Activated CD4-positive, alpha-beta T cell treated with anti-CD3 and anti-CD28 coated beads for 24 hours (primary cell): ENCODE data around the gene CCDC12.

Experiments used
- DNase-seq, 2 donors: peaks; one replicate each; pipeline ENCODE4 v3.0.0-alpha.2; 2020; ENCODE audit warnings: low read depth in 2 of 2

CCDC12 gene

DNA sequence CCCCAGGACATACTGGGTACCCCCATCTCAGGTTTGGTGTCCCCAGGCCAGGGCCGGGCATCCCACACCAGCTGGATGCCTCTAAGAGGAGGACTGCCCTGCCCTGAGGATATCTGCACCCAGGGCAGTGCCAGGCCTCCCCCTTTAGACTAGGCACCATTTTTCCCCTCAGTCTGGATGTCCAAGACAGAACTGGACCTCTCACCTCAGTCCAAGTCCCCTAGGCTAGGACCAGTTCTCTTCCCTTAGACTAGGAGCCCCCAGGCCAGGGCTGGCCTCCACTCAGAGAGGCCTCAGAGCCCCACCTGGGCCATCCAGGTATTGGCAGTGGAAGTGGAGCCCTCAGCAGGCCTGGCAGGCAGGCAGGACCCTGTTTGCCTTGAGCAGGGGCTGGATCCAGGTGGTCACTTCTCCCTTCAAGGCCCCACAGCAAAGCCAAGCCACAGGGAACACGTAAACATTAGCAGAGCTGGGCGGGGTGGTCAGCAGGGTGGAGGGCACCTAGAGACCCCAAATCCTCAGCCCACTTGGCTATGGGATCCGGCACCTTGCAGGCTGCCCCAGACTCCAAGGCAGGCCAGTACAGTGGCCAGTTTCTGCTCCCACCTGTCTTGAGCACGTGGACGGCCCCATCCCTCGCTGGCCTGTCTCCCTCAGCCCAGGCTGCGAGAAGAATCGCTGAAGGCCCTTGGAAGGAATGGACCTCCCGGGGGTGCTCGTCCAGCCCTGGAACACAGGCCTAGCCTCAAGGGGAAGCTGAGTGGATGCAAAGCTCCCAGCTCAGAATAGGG is 70.7 kb downstream of the CCDC12 start:
- DNase-seq: no peak

DNA sequence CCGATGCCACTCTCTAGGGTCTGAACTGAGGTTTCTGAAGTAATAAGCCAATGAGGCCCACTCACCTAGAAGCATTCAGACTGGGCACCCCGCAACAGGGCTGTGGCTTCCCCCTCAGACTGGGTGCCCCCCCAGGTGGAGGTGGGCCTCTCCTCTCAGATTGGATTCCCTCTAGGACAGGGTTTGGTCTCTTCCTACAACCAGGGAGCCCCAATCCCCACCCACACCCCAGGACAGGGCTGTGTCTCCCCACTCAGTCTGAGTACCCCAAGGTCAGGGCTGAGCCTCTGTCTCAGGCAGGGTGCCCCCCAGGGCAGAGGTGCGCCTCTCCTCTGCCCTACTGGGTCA is 71.4 kb downstream of the CCDC12 start:
- DNase-seq: no peak

DNA sequence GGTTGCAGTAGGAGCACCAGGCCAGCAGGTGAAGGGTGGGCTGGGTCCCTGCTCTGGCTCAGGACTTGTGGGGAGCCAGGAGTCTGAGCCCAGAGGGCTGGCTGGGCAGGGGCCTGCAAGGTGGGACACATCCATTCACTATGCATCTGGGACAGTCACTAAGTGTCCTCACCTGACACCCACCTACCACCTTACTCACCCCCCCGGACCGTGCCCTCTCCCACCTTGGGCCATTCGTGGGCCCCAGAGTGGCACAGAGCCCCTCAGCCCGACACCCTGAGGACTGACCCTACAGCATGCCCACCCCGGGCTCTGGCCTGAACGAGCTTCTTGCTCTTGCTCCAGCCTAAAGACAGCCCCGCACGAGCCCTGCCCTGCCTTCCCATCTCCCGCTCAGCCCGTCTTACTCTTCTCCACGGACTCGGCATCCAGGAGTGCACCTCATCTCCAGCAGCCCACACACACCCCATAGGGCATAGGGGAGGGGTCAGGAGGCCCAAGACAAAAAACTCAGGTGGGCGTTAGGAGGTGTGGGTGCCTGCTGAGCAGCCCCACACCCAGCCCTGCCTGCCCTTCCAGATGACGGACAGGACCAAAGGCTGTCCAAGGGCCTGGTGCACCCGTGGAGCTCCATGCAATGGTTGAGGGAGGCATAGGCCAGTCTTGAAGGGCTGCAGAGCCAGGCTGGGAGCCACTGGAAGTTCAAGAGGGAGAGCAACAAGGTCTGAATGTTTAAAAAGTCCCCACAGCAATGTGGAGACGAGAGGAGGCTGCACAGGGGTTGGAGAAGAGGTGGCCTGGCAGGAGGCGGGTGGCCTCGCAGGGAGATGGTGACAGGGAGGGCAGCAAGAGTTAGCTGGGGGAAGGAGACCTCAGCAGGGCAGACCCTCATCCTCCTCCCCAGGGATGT is 72.0 kb downstream of the CCDC12 start:
- DNase-seq: no peak

DNA sequence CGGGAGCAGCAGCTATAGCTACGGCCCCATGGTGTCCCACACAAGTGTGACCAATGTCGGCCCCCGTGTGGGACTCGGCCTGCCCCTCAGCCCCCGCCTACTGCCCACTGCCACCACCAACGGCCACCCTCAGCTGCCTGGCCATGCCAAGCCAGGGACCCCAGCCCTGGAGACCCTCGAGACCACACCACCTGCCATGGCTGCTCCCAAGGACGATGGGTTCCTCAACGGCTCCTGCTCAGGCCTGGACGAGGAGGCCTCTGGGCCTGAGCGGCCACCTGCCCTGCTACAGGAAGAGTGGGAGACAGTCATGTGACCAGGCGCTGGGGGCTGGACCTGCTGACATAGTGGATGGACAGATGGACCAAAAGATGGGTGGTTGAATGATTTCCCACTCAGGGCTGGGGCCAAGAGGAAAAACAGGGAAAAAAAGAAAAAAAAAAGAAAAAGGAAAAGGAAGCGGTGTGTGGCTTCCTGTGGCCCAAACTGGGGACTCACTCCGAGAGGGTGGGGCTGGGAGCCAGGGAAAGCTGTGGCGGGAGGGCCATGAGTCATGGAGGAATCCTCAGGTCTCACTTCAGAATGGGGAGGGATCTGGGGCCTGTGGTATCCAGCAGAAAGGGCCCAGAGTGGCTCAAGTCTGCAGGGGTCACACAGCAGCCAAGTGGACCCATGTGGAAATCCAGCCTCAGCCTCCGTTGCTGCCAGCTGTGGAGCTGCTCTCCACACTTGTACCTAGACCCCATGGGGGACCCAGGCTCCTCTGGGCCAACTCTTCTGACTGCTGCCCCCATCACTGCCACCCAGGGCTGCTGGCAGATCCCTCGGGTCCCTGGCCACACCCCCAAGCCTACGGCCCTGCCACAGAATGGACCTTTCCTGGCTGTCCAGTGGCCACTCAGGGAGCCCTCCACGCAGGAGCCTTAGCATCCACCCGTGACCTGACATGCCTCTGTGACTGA is 72.9 kb downstream of the CCDC12 start:
- DNase-seq: no peak

DNA sequence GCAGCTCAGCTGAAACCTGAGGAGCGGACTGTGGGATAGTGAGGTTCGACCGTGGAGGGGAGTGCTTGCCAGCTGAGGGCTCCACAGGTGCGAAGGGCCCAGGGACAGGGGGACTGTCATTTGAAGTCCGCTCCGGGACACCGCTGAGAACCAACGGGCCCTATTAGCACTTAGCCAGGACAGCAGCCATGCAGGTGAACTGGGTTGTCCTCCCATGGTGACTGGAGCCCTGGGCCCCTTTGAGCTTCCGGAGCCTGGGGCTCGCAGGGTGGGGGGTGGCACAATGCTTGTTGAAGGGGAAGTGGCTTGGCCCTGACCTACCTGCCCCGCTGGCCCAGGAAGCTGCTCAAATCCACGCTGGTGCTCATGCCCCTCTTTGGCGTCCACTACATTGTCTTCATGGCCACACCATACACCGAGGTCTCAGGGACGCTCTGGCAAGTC is 74.3 kb downstream of the CCDC12 start:
- no peak for DNase-seq

DNA sequence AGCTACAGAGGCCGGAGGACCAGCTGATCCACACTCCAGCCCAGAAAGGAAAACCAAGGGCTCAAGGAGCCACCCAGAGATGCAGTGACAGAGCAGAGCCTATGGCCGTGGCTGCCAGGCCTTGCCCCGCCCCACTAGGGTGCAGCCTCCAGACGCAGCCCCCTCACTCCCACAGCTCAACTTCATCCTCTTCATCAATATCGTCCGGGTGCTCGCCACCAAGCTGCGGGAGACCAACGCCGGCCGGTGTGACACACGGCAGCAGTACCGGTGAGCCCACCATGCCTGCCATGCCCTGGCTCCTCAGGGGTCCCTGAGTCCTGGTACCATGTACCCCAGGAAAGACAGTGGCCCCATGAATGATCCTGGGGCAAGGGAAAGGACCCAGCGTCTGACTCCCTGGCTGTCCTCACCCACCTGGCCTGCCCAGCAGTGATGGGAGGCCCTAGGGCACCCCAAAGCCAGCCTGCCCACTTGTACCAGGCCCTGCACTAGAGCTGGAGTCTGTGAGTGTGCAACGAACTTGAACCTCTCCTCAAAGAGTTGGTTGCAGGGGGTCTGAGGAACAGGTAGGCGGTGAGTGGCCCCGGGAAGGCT is 74.9 kb downstream of the CCDC12 start:
- DNase-seq: no peak

DNA sequence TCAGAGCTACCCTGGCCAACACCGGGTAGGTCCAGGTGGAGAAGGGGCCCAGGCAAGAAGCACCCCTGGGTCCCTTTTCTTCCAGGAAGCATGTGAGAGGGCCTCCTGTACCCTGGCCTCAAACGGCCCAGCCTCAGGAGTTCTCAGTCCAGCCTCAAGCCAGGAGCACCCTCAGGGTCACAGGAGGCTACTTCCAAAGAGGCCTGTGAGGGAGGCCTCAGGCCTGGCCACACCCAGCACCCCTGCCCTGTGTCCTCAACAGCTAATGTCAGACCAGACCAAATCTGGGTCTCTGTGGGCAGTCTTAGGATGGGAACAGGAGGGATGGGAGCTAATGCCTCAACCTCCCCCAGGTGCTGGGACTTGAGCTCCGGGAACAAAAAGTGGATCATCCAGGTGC is 75.5 kb downstream of the CCDC12 start:
- no peak for DNase-seq

DNA sequence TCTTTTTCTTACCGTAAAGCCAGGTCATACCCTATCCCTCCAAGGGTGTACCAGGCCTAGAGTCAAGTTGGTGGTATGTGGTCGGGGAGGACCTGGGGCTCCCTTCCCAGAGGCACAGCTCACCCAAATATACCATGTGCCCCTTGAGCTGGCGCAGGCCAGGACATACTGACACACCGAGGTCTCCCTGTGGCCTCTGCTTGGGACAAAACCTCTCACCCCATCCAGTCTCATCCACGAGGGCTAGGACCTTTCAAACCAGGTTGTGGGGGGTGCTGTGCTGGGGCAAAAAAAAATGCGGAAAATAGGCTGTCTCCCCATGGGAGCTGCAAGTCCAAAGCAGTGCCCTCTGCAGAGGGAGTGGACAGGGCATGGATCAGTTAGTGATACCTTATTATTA is 76.2 kb downstream of the CCDC12 start:
- no peak for DNase-seq

DNA sequence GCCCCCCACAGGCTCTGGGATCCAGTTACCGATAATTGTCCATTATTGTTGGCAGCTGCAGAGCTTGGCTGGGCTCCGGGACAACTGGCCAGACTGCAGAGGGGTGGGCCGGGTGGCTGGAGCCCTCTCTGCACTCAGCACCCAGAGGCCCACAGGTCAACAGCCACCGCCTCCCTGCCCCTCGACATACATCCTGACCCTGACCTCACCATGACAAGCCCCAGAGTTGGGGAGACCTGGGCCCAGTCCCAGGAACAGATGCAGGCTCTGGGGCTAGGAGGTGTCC is 76.6 kb downstream of the CCDC12 start:
- no peak for DNase-seq

DNA sequence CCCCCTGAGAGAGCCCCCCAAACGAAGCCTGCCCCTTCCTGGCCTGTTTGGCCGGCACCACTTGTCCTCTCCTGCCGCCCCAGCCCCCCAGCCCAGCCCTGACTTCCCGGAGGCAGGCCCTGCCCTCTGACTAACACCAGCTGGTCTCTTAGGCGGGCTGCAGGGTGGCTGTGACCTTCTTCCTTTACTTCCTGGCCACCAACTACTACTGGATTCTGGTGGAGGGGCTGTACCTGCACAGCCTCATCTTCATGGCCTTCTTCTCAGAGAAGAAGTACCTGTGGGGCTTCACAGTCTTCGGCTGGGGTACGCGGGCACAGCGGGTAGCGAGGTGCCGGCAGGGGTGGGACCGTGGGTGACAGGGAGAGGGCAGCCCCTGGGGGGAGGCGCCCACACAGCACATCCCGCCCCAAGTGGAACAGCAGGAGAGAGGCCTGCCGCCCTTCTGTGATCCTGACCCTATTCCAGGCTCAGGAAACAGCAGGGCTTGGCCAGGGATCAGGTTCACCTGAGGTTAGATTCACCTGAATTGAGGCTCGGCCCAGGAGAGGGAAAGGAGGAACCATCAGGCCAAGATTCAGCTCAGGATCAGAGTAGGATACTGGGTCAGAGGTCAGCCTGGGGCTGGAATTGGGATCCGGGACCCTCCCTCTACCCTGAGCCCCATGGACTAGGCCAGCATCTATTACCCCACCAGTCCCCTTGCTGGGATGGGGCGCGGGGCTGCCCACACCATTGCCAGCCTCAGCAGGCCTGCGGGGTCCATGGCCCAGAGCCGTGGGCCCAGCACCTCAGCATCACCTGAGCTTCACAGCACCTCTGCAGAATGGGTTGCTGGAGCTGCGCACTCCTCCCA is 77.2 kb downstream of the CCDC12 start:
- DNase-seq: no peak

DNA sequence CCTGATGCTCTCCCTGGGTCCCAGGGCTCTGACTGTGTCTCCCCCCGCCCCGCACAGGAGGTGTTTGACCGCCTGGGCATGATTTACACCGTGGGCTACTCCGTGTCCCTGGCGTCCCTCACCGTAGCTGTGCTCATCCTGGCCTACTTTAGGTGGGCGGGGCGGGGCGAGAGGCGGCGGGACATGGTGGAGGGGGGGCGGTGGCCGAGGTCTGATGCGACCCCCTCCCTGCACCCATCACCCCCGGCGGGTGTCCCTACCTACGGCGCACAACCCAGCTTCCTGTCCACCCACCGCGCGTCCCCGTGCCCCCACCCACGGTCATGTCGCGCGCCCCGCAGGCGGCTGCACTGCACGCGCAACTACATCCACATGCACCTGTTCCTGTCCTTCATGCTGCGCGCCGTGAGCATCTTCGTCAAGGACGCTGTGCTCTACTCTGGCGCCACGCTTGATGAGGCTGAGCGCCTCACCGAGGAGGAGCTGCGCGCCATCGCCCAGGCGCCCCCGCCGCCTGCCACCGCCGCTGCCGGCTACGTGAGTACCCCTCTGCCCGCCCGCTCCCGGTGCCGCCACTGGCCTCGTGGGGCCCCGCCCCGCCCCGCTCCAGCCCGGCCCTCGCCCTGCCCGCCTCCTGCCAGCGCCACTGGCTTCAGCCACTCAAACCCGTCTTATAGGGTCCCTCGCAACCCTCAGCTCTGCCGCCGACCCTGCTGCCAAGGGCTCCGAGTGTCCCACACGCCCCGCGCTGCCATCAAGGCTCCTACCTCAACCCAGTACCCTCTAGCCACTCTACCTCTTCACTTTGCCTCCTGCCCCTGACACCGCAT is 78.0 kb downstream of the CCDC12 start:
- no peak for DNase-seq

DNA sequence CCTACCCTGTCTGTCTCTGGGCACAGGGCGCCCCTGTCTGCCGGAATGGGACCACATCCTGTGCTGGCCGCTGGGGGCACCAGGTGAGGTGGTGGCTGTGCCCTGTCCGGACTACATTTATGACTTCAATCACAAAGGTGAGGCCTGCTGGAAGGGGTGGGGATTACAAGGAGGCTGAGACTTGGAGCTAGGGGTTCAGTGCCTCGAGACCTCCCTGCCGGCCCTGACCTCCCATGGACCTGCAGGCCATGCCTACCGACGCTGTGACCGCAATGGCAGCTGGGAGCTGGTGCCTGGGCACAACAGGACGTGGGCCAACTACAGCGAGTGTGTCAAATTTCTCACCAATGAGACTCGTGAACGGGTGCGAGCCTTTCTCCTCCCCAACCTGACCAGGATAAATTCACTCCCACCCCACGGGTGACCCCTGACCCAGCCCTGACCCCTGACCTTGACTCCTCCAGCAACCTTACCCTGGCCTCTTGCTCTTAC is 78.7 kb downstream of the CCDC12 start:
- no peak for DNase-seq

DNA sequence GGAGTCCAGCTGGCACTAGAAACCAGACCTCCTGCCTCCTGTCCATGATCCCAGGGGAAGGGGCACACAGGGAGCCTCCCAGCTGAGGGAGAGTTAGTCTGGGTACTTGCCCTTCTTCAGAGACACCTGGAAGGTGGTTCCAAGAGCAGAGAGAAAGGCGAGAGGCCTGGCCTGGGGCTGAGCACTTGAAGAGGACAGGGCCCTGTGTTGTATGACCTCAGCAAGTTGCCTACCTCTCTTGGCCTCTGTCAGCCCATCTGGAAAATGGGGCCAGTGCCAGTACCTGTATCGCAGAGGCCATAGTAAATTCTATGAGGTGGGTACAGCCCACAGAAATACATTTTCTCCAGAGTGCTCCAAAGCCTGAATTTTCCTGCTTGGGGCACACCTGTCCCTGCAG is 79.5 kb downstream of the CCDC12 start:
- DNase-seq: no peak

DNA sequence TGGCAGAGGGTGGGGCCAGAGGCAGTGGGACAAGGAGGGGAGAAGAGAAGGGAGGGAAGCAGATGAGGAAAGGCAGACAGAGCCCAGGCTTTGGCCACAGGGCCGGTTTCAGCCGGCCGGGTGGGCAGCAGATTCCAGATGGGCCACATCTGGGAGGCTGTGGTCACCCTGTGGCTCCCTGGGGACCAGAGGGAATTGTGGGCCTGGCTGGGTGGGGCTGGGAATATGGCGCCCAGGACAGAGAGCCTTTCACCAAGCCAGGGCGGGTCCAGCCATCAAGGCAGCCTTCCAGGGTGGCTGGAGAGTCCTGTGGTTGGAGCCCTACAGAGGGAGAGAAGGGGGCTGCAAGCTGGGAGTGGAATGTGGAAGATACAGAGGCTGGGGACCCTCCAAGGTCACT is 80.2 kb downstream of the CCDC12 start:
- DNase-seq: no peak

DNA sequence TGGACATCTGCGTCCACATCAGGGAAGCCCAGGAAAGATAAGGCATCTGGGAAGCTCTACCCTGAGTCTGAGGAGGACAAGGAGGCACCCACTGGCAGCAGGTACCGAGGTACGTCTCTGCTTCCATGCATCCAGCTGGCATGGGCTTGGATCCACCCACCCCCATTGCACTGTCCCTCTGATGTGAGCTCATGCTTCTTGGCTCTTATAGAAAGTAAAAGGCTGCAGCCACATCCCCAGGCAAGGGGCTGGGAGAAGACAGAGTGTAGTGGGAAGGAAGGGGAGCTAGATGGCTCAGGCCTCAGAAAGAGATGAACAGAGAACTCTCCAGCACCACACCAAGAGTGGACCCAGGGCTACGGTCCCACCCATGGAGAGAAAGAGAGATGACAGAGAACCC is 80.8 kb downstream of the CCDC12 start:
- DNase-seq: no peak

DNA sequence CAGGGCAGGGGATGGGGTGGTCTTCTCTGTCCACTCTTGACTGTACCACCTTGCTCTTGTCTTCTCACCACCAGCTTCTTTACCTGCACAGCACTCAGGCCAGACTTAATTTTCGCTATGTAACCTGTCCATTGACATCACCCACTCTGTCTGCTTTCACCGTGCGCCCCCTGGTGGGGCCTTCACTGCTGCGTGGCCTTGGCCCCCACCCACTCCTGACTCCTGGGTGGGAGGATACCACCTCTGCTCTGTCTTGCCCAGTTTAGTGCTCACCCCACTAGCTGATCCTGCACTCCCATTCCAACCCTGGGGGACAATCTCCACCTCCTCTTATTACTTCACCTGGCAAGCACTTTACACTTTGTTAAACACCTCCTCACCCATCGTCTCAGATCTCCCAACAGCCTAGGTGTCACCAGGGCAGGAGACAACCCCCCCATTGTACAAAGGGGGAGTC is 81.3 kb downstream of the CCDC12 start:
- DNase-seq: peak; percentile 72 to 73

DNA sequence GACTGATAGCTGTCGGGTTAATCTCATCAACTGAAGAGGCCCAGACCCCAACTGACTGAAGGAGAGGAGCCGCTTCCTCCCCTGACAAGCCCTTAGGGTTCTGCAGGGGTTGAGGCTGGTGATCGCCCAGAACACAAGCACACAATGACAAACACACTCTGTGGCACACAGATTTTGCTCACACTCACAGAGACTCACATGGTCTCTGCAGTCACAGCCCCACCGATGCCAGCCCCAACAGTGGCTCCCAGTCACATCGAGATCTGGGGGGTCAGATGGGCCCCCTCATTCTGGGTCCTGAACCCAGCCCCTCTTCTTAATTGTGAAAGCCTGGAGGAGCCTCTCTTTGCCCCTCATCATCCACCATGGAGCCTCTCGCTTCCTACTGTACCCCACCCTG is 82.3 kb downstream of the CCDC12 start:
- no peak for DNase-seq

DNA sequence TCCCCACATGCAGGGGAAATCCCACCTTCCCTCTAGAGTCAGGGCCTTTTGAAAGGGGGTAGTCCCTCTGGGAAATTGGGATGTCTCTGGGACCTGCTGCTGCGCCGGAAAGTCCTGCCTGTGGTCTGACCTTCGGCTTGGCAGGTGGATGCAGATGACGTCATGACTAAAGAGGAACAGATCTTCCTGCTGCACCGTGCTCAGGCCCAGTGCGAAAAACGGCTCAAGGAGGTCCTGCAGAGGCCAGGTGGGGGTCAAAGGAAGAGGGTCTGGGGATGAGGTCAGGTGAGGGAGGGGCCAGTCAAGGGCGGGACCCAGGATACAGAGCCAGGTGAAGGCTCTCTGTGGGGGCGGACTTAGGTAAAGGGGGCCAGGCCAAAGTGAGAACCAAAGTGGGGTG is 82.8 kb downstream of the CCDC12 start:
- DNase-seq: no peak

DNA sequence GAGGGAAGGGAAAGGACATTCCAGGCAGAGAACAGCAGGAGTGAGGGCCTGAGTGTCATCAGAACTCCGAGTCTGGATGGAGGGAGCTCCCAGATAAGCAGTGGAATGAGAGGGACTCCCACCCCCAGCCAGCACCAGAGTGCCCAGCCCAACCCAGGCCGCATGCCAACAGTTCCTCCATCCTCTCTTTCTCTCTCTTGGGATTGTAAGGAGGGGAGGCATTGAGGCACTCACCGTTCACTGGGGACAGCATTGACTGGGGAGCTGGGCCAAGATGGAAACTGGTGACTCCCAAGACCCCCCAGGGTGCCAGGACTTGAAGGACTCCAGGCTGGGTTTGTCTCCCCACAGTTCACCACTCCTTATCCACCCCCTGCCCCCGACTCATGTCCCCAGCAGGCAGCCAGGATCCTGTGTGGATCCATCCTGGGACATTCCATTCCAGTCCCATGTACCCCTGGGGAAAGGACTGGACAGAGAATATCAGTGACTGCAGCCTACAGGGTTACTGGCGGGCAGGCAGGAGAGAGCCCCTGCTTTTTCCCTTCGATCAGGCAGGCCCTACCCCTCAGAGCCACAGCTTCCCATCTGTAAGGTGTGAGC is 83.3 kb downstream of the CCDC12 start:
- no peak for DNase-seq
